Activated T-cell treated with anti-CD3 and anti-CD28 coated beads, Interleukin-2, amount 50 U/mL, for 24 hours (primary cell): ENCODE measurements around the gene PLCB4.

Experiments used
- DNase-seq: peaks from one replicate; pipeline ENCODE4 v3.0.0-alpha.2; 2020
- H3K27ac Mint-ChIP-seq: 2 replicates; pipeline ENCODE4 v1.8.0; 2020; ENCODE audit warnings: mild to moderate bottlenecking, mixed read lengths
- H3K27me3 Mint-ChIP-seq: 2 replicates; pipeline ENCODE4 v1.8.0; 2020; ENCODE audit warnings: mixed read lengths
- H3K36me3 Mint-ChIP-seq: 2 replicates; pipeline ENCODE4 v1.8.0; 2020; ENCODE audit warnings: low read depth, mixed read lengths
- H3K4me1 Mint-ChIP-seq: 2 replicates; pipeline ENCODE4 v1.8.0; 2020; ENCODE audit warnings: low read depth, mixed read lengths
- H3K4me3 Mint-ChIP-seq: 2 replicates; pipeline ENCODE4 v1.8.0; 2020; ENCODE audit warnings: mild to moderate bottlenecking, moderate library complexity, mixed read lengths
- H3K9me3 Mint-ChIP-seq: 2 replicates; pipeline ENCODE4 v1.8.0; 2020; ENCODE audit warnings: mixed read lengths

Gene PLCB4

DNA sequence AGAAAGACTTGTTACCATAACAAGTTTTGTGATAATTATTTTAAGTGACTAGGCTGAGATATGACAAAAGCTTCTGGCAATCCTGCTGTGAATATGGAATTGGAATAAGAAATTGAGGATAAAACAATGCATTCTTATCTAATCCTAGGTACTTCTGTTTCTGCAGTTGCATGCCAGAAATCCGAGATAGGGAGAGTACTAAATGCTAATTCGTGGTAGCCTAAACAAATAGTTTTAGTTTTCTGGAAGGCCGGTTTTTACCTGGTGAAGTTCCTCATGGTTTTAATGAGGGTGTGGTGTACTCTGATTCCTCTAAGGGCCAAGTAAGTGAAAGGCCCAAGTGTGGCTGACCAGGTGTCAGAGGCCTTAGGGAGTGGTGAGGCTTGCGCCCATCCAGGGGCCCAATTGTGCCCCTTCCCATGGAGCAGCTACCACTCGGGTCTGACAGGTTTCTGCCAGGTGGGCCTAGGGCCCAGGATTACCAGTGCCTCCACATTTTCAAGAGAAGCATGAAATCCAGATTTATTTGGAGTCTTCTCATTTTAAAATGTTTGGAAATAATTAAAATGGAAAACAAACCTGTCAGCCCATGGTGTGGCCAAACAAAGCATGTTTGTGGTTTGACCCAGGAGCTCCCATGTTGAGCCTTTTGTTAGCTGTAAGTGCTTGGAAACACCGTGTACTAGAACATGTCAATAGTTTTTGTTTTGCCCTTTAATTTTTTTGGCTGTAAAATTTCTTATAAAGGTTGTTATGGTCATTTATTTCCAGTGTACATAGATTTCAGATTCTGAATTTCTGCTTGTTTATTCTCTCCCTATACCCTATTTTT lies 6.6 kb downstream of the PLCB4 start:
- peaks cover 6% of the 10 kb centered on the region for H3K27me3 Mint-ChIP-seq

GRCh38 chr20:9076440-9076839 lies 7.6 kb downstream of the PLCB4 start:
- DNase-seq = no peak
- Mint-ChIP-seq H3K36me3 (no peaks in the 10 kb centered on the region), H3K4me3 (no peak overlapping the region), H3K27ac (no peak overlapping the region), H3K27me3 (no peaks in the 10 kb centered on the region), H3K4me1 (no peaks in the 10 kb centered on the region), H3K9me3 (no peaks in the 10 kb centered on the region)

More for the DNA sequence above, 6.6 kb downstream of the PLCB4 start:
- no peak overlapping the region for H3K27ac Mint-ChIP-seq
- H3K9me3 Mint-ChIP-seq = no peaks in the 10 kb centered on the region
- no peaks in the 10 kb centered on the region for H3K4me1 Mint-ChIP-seq
- H3K36me3 Mint-ChIP-seq = no peaks in the 10 kb centered on the region
- H3K4me3 Mint-ChIP-seq = no peak overlapping the region
- no peak for DNase-seq

GRCh38 chr20:9078826-9079731 lies 10.2 kb downstream of the PLCB4 start:
- no peaks in the 10 kb centered on the region for H3K9me3 Mint-ChIP-seq
- no peak overlapping the region for H3K27ac Mint-ChIP-seq
- H3K36me3 Mint-ChIP-seq = no peaks in the 10 kb centered on the region
- H3K4me1 Mint-ChIP-seq = no peaks in the 10 kb centered on the region
- no peak for DNase-seq
- H3K27me3 Mint-ChIP-seq = no peaks in the 10 kb centered on the region
- no peak overlapping the region for H3K4me3 Mint-ChIP-seq

- H3K27ac Mint-ChIP-seq = no peak overlapping the region
- no peak for DNase-seq
- no peak overlapping the region for H3K4me3 Mint-ChIP-seq
- H3K4me1 Mint-ChIP-seq = no peaks in the 10 kb centered on the region
- no peaks in the 10 kb centered on the region for H3K27me3 Mint-ChIP-seq
- H3K36me3 Mint-ChIP-seq = no peaks in the 10 kb centered on the region
- no peaks in the 10 kb centered on the region for H3K9me3 Mint-ChIP-seq
These were observed 12.6 kb downstream of the PLCB4 start for GRCh38 chr20:9081423-9081966.

- no peak for DNase-seq
- Mint-ChIP-seq H3K9me3 (no peaks in the 10 kb centered on the region), H3K4me3 (no peak overlapping the region), H3K27me3 (no peaks in the 10 kb centered on the region), H3K36me3 (no peaks in the 10 kb centered on the region), H3K4me1 (no peaks in the 10 kb centered on the region), H3K27ac (no peak overlapping the region)
These were observed 13.9 kb downstream of the PLCB4 start for GRCh38 chr20:9082741-9083140.

DNA sequence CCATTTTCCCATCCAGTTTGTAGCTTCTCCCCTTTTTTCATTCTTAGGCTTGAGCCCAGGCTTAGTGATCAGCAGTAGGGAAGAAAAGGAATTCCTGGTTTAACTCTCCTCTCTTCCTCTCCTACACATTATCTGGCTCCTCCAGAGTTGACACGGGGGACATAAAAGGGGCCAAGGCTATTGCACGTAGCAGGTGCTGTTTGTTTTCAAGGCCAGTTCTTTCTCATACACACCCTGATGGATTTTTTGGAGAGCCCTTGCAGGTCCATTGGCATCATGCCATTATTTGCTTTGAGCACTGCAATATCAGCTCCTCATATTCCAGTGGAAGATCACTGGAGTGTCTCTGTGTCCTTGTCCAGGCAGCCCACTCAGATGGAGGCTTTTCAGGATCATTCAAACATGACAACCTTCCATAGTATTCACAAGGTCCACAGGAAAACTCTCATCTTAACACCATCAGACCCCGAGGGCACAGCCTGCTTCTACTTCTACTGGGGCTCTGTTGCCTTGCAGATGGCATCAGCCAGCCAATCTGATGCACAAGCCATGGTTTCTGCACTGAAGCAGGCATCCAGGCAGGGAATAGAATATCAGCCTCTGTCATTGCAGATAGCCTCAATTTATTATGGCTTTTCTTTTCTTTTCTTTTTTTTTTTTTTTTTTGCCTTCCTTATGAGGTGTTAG lies 18.8 kb downstream of the PLCB4 start:
- Mint-ChIP-seq H3K4me3 (no peak overlapping the region), H3K27ac (no peak overlapping the region), H3K27me3 (no peaks in the 10 kb centered on the region), H3K36me3 (no peaks in the 10 kb centered on the region), H3K4me1 (no peaks in the 10 kb centered on the region), H3K9me3 (no peaks in the 10 kb centered on the region)
- DNase-seq = no peak

DNA sequence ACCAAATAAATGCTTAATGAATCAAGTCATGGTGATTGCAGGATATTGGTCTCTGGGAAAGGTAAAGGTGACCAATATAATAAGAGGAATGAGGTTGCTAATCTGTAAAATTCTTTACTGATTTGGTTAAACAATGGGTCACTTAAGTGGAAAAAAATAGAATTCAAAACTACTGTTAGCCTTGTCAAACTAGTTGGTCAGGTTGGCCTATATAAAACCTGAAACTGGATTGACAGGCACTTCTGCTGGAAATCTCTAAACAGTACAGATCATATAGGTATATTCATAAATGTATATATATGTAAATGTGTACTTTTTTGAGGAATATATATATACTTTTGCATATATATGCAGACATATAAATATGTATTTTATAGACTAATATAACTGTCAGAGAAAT lies 19.7 kb downstream of the PLCB4 start:
- H3K4me3 Mint-ChIP-seq = no peak overlapping the region
- no peaks in the 10 kb centered on the region for H3K9me3 Mint-ChIP-seq
- no peak overlapping the region for H3K27ac Mint-ChIP-seq
- no peaks in the 10 kb centered on the region for H3K4me1 Mint-ChIP-seq
- DNase-seq = no peak
- H3K36me3 Mint-ChIP-seq = no peaks in the 10 kb centered on the region
- no peaks in the 10 kb centered on the region for H3K27me3 Mint-ChIP-seq

GRCh38 chr20:9092113-9092512 lies 23.2 kb downstream of the PLCB4 start:
- Mint-ChIP-seq H3K27ac (no peak overlapping the region), H3K4me1 (no peaks in the 10 kb centered on the region), H3K4me3 (no peak overlapping the region)

GRCh38 chr20:9092655-9093054 lies 23.8 kb downstream of the PLCB4 start:
- Mint-ChIP-seq H3K36me3 (no peaks in the 10 kb centered on the region), H3K27ac (no peak overlapping the region), H3K9me3 (no peaks in the 10 kb centered on the region), H3K27me3 (no peaks in the 10 kb centered on the region), H3K4me1 (no peaks in the 10 kb centered on the region), H3K4me3 (no peak overlapping the region)
- no peak for DNase-seq

More at GRCh38 chr20:9092113-9092512, 23.2 kb downstream of the PLCB4 start:
- Mint-ChIP-seq H3K9me3 (no peaks in the 10 kb centered on the region), H3K36me3 (no peaks in the 10 kb centered on the region), H3K27me3 (no peaks in the 10 kb centered on the region)
- no peak for DNase-seq

- Mint-ChIP-seq H3K36me3 (no peaks in the 10 kb centered on the region), H3K27me3 (no peaks in the 10 kb centered on the region), H3K9me3 (no peaks in the 10 kb centered on the region), H3K4me3 (no peak overlapping the region), H3K27ac (no peak overlapping the region), H3K4me1 (no peaks in the 10 kb centered on the region)
- no peak for DNase-seq
These were observed 24.5 kb downstream of the PLCB4 start for GRCh38 chr20:9093218-9093957.

DNA sequence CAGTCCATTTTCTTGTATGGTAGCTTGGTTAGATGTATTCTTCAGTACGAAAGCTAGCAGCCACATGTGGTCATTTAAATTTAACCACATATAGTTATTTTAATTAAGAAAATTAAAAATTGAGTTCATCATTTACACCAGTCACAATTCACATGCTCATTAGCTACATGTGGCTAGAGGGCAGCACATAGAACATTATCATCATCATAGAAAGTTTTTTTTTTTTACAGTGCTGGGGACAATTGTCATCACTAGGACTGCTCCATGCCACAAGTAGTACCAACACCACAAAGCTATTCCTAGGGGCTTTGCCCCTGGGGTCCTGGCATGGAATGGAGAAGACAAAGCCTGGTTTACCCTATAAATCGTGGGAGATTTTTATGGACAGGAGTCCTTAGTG lies 30.5 kb downstream of the PLCB4 start:
- Mint-ChIP-seq H3K4me1 (no peaks in the 10 kb centered on the region), H3K27me3 (no peaks in the 10 kb centered on the region), H3K9me3 (no peaks in the 10 kb centered on the region), H3K27ac (no peak overlapping the region), H3K4me3 (no peak overlapping the region), H3K36me3 (no peaks in the 10 kb centered on the region)
- no peak for DNase-seq

- no peaks in the 10 kb centered on the region for H3K4me1 Mint-ChIP-seq
- H3K27ac Mint-ChIP-seq = no peak overlapping the region
- H3K4me3 Mint-ChIP-seq = no peak overlapping the region
- no peak for DNase-seq
- H3K36me3 Mint-ChIP-seq = no peaks in the 10 kb centered on the region
- no peaks in the 10 kb centered on the region for H3K27me3 Mint-ChIP-seq
- no peaks in the 10 kb centered on the region for H3K9me3 Mint-ChIP-seq
These were observed 31.8 kb downstream of the PLCB4 start for GRCh38 chr20:9100691-9101090.

- no peak overlapping the region for H3K27ac Mint-ChIP-seq
- no peaks in the 10 kb centered on the region for H3K9me3 Mint-ChIP-seq
- H3K27me3 Mint-ChIP-seq = no peaks in the 10 kb centered on the region
- DNase-seq = no peak
- H3K4me1 Mint-ChIP-seq = no peaks in the 10 kb centered on the region
- H3K4me3 Mint-ChIP-seq = no peak overlapping the region
- H3K36me3 Mint-ChIP-seq = no peaks in the 10 kb centered on the region
These were observed 33.6 kb downstream of the PLCB4 start for GRCh38 chr20:9102456-9102855.

DNA sequence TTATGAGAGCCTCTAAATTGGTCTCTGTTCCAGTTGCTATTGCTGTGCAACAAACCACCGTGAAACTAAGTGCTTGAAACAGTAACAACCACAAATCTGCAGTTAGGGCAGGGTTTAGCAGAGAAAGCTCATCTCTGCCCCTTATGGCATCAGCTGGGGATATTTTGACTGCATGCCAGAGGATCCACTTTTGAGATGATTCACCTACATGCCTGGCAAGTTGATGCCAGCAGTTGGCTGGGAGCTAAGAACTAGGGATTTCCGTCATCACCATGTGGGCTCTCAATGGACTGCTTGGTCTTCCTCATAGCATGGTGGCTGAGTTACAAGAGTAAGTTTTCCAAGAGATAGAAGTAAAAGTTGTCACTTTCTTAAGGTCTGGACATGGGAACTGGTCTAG lies 35.1 kb downstream of the PLCB4 start:
- Mint-ChIP-seq H3K9me3 (no peaks in the 10 kb centered on the region), H3K4me1 (no peaks in the 10 kb centered on the region), H3K27ac (no peak overlapping the region), H3K4me3 (no peak overlapping the region), H3K27me3 (no peaks in the 10 kb centered on the region), H3K36me3 (no peaks in the 10 kb centered on the region)
- DNase-seq = no peak
